Measurements from ENCODE around the gene ABCC3.

DNA sequence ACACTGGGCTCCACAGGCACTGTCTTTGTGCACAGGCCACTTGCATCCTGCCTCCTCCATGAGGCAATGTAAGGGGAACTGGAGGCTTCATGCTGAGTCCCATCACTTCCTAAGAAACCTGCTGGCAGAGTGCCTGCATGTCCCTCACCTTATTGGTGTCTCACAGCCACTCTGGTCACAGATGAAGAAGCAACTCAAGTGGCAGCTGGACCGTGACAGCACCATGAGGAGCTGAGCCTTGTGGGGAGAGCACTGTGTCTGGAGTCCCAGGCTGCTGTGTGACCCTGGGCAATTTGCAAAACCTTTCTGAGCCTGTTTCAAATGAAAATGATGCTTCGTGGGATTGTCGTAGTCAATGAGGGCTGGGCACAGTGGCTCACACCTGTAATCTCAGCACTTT lies 53.6 kb downstream of the ABCC3 start:
- TF ChIP-seq, protein P1, sequence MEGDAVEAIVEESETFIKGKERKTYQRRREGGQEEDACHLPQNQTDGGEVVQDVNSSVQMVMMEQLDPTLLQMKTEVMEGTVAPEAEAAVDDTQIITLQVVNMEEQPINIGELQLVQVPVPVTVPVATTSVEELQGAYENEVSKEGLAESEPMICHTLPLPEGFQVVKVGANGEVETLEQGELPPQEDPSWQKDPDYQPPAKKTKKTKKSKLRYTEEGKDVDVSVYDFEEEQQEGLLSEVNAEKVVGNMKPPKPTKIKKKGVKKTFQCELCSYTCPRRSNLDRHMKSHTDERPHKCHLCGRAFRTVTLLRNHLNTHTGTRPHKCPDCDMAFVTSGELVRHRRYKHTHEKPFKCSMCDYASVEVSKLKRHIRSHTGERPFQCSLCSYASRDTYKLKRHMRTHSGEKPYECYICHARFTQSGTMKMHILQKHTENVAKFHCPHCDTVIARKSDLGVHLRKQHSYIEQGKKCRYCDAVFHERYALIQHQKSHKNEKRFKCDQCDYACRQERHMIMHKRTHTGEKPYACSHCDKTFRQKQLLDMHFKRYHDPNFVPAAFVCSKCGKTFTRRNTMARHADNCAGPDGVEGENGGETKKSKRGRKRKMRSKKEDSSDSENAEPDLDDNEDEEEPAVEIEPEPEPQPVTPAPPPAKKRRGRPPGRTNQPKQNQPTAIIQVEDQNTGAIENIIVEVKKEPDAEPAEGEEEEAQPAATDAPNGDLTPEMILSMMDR (conservative IDR thresholded peaks at IDR 0.05 in 1 of 2, IDR thresholded peaks at IDR 0.05 in 1 of 2; ENCODE audit: low read depth in 1 of 2, low read length in 2 of 2): no peak
- no peak for TF ChIP-seq EZH2 (IDR thresholded peaks at IDR 0.05; ENCODE audit: low read length, missing control alignments)
